ENCODE measurements around the gene SLAMF8. TPM values are rescaled to one million over a fixed set of nuclear protein-coding genes. Genes with fewer than 3 reads are reported as not detected.

Gene SLAMF8
- total and polyA plus RNA-seq, 7 experiments from 2014 or later = 0.27 to 1.7 (median 1.3) TPM; not detected in 2

DNA sequence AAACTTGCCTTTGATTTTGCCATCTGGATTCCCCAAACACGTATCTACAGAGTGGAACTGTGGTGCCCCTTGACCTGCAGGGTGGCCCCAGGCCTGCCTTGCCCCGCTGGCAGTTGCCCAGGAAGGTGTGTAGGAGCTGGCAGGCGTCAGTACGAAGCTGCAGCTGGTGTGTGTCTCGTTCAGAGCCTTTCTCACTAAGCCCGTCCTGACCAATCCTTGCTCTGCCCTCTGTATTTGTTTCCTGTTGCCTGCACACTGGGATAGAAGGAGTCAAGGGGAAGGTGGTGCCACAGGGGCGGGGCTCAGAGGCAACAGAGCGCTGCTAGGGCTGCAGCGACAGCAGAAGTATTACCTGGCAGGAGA lies 41.0 kb downstream of the SLAMF8 start:
- peaks cover 3 to 7% of the 10 kb centered on the region in 2 donors for H3K4me1 ChIP-seq (ENCODE audit: control insufficient read depth in 2 of 2, insufficient read depth in 2 of 2, low read length in 2 of 2)
- H3K4me1 Mint-ChIP-seq = peaks cover 13 to 24% (median 20%) of the 10 kb centered on the region in 7 donors
- peaks cover 0 to 5% (median 0%) of the 10 kb centered on the region in 5 donors for H3K36me3 Mint-ChIP-seq
- H3K4me3 ChIP-seq (ENCODE audit: low read length) = no peak overlapping the region
- peaks cover 0 to 2% (median 0%) of the 10 kb centered on the region in 11 donors for H3K9me3 Mint-ChIP-seq
- intact Hi-C loops (cut with micrococcal nuclease) = no loop called here
- H3K9me3 ChIP-seq (ENCODE audit: control insufficient read depth in 2 of 3, low read length in 3 of 3) = no peaks in the 10 kb centered on the region
- peak overlapping the region in 1 of 9 donors; percentile 51 for H3K27ac Mint-ChIP-seq
- CTCF ChIA-PET = no interaction called here
- H3K4me3 Mint-ChIP-seq = no peak overlapping the region
- POLR2A ChIA-PET = no interaction called here
- H3K27me3 Mint-ChIP-seq = peaks cover 0 to 12% (median 6%) of the 10 kb centered on the region in 5 donors
- no peaks in the 10 kb centered on the region for H3K36me3 ChIP-seq (ENCODE audit: control insufficient read depth in 2 of 3, insufficient read depth in 3 of 3, low read length in 3 of 3)
- DNase-seq (no peak), ATAC-seq (no peak)
- no peaks in the 10 kb centered on the region for H3K27me3 ChIP-seq (ENCODE audit: control insufficient read depth in 2 of 2, insufficient read depth in 2 of 2, low read length in 2 of 2)
- no peak overlapping the region for H3K27ac ChIP-seq (ENCODE audit: low read depth, low read length)

DNA sequence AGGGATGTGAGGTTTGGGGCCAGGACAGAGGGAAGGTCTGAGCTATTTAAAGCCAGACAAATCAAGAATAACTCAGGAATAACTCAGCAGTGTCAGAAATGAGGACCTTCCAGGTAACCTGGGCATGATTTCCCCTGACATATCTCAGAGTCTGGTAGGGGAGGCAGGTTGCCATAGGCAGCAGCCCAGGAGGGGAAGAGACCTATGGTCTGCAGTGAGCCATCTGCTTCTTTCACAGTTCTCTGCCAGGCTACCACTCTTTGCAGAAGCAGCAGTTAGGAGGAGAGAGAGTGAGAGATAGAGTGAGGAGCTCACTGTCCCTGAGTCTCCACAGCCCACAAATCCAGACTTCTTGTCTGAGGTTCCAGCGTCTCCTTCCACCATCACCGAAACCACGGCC lies 42.1 kb downstream of the SLAMF8 start:
- ChIA-PET CTCF (interaction anchor here (1.4 kb wide), 1 partner anchor 18 kb away, joined by 3 read pairs; no protein-coding TSS in a partner anchor), POLR2A (no interaction called here)
- Mint-ChIP-seq H3K27me3 (peaks cover 5 to 12% (median 6%) of the 10 kb centered on the region in 5 donors), H3K27ac (no peak overlapping the region), H3K4me1 (peaks cover 13 to 24% (median 20%) of the 10 kb centered on the region in 7 donors), H3K9me3 (peaks cover 0 to 2% (median 0%) of the 10 kb centered on the region in 11 donors), H3K4me3 (no peak overlapping the region), H3K36me3 (peaks cover 0 to 5% (median 0%) of the 10 kb centered on the region in 5 donors)
- intact Hi-C loops (cut with micrococcal nuclease) = no loop called here
- Histone ChIP-seq H3K36me3 (ENCODE audit: control insufficient read depth in 2 of 3, insufficient read depth in 3 of 3, low read length in 3 of 3) (no peaks in the 10 kb centered on the region), H3K27me3 (ENCODE audit: control insufficient read depth in 2 of 2, insufficient read depth in 2 of 2, low read length in 2 of 2) (no peaks in the 10 kb centered on the region), H3K27ac (ENCODE audit: low read depth, low read length) (no peak overlapping the region), H3K4me1 (ENCODE audit: control insufficient read depth in 2 of 2, insufficient read depth in 2 of 2, low read length in 2 of 2) (peaks cover 3 to 7% of the 10 kb centered on the region in 2 donors), H3K4me3 (ENCODE audit: low read length) (no peak overlapping the region), H3K9me3 (ENCODE audit: control insufficient read depth in 2 of 3, low read length in 3 of 3) (no peaks in the 10 kb centered on the region)
- DNase-seq = no peak
- no peak for ATAC-seq

DNA sequence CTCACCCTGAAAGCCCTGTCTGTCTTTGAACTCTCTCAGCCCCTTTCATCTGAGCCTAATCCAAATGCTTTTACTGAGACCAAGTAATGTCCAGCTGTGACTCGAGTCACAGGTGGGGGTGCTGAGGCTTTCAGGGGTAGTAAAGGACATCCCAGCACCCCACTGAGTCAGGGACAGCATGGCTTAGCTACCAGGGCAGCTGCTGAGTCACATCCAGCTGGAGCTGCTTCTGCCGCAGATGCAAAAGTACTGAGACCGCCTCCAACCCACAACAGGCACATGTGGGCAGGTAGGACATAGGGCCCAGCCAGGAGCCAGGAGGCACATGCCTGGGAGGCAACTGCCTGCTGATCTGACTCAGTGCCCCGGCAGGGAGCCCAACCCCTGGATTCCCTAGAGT lies 42.5 kb downstream of the SLAMF8 start:
- POLR2A ChIA-PET = no interaction called here
- intact Hi-C loops (cut with micrococcal nuclease) = no loop called here
- H3K9me3 Mint-ChIP-seq = peaks cover 0 to 2% (median 0%) of the 10 kb centered on the region in 11 donors
- DNase-seq (no peak), ATAC-seq (peak; percentile 14)
- H3K27ac ChIP-seq (ENCODE audit: low read depth, low read length) = no peak overlapping the region
- no peaks in the 10 kb centered on the region for H3K27me3 ChIP-seq (ENCODE audit: control insufficient read depth in 2 of 2, insufficient read depth in 2 of 2, low read length in 2 of 2)
- no peaks in the 10 kb centered on the region for H3K36me3 ChIP-seq (ENCODE audit: control insufficient read depth in 2 of 3, insufficient read depth in 3 of 3, low read length in 3 of 3)
- H3K9me3 ChIP-seq (ENCODE audit: control insufficient read depth in 2 of 3, low read length in 3 of 3) = no peaks in the 10 kb centered on the region
- no peak overlapping the region for H3K27ac Mint-ChIP-seq
- H3K36me3 Mint-ChIP-seq = peaks cover 0 to 6% (median 0%) of the 10 kb centered on the region in 5 donors
- H3K4me1 Mint-ChIP-seq = peaks cover 13 to 24% (median 20%) of the 10 kb centered on the region in 7 donors
- H3K4me3 ChIP-seq (ENCODE audit: low read length) = no peak overlapping the region
- CTCF ChIA-PET = interaction anchor here (1.4 kb wide), 1 partner anchor 18 kb away, joined by 3 read pairs; no protein-coding TSS in a partner anchor
- H3K4me3 Mint-ChIP-seq = no peak overlapping the region
- peaks cover 5 to 14% (median 7%) of the 10 kb centered on the region in 5 donors for H3K27me3 Mint-ChIP-seq
- H3K4me1 ChIP-seq (ENCODE audit: control insufficient read depth in 2 of 2, insufficient read depth in 2 of 2, low read length in 2 of 2) = peaks cover 3 to 7% of the 10 kb centered on the region in 2 donors

DNA sequence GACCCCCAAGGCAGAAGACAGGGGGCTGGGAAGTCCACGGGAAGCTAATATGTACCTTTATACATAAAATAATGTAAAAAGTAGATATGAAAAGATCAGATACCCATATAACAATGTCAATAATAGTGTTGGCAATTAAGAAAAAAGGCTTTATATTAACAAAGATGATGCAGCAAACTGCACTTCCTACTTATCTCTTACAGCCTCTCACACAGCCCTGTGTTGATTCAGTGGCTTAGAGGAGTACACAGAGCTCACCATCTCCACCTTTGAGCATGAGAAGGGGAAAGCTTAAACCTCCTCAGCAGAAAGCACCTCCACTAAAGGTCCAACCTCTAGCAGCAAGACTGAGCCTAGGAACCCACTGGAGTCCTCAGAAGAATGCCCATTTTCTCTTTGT lies 42.9 kb downstream of the SLAMF8 start:
- ATAC-seq (no peak), DNase-seq (no peak)
- H3K27me3 Mint-ChIP-seq = peaks cover 4 to 17% (median 6%) of the 10 kb centered on the region in 5 donors
- Histone ChIP-seq H3K4me1 (ENCODE audit: control insufficient read depth in 2 of 2, insufficient read depth in 2 of 2, low read length in 2 of 2) (peaks cover 3 to 7% of the 10 kb centered on the region in 2 donors), H3K9me3 (ENCODE audit: control insufficient read depth in 2 of 3, low read length in 3 of 3) (no peaks in the 10 kb centered on the region), H3K4me3 (ENCODE audit: low read length) (no peak overlapping the region), H3K36me3 (ENCODE audit: control insufficient read depth in 2 of 3, insufficient read depth in 3 of 3, low read length in 3 of 3) (no peaks in the 10 kb centered on the region), H3K27ac (ENCODE audit: low read depth, low read length) (no peak overlapping the region), H3K27me3 (ENCODE audit: control insufficient read depth in 2 of 2, insufficient read depth in 2 of 2, low read length in 2 of 2) (no peaks in the 10 kb centered on the region)
- peaks cover 0 to 9% (median 0%) of the 10 kb centered on the region in 5 donors for H3K36me3 Mint-ChIP-seq
- no peak overlapping the region for H3K27ac Mint-ChIP-seq
- H3K4me3 Mint-ChIP-seq = no peak overlapping the region
- peaks cover 13 to 24% (median 20%) of the 10 kb centered on the region in 7 donors for H3K4me1 Mint-ChIP-seq
- no peaks in the 10 kb centered on the region for H3K9me3 Mint-ChIP-seq
- intact Hi-C loops (cut with micrococcal nuclease) = no loop called here
- ChIA-PET CTCF (interaction anchor here (0.6 to 1.4 kb wide), 2 partner anchors 19 kb away, joined by 3 read pairs; no protein-coding TSS in a partner anchor), POLR2A (no interaction called here)

DNA sequence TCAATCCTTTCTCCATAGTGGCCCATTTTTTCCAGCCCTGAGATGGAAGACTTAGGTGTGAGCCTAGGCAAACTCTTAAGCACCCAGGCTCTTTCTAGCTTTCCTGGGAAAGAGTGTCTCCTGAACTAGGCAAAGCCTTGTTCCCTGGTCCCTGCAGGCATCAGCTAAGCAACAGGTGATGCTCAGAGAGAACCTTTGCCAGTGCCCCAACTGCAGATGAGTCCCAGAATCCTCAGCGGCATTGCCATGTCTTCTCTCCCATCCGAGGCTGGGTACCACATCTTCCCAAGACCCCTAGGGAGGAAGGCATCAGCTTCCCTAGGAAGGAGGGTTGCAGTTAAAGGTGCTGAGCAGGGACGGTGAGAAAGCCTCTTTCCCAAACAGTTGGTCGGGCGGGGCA lies 44.0 kb downstream of the SLAMF8 start:
- POLR2A ChIA-PET = no interaction called here

DNA sequence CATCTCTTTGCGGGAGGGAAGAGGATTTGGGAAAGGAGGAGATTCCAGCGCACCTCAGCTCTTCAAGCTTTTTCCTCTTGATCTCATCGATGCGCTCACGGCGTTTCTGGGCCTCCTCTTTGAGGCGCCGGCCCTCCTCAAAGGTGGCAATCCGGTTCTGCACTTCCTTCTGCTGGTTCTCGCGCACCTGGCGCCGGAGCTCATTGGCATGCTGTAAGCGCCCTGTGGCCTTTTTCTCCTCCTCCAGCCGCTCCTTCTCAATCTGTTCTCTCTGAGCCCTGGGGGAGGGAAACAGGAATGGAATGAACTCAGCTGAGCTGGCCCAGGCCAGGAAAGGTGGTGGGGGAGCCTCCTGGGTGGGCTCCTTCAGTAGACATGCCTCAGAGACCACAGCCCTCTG lies 46.2 kb downstream of the SLAMF8 start:
- no peaks in the 10 kb centered on the region for H3K9me3 Mint-ChIP-seq
- ChIA-PET CTCF (interaction anchor here (1.1 kb wide), 1 partner anchor 74 kb away, joined by 5 read pairs; no protein-coding TSS in a partner anchor), POLR2A (interaction anchor here (1.3 kb wide), 1 partner anchor 71 kb away, joined by 3 read pairs; the partner anchor contains the start of gene FCRL6)
- Histone ChIP-seq H3K36me3 (ENCODE audit: control insufficient read depth in 2 of 3, insufficient read depth in 3 of 3, low read length in 3 of 3) (no peaks in the 10 kb centered on the region), H3K4me1 (ENCODE audit: control insufficient read depth in 2 of 2, insufficient read depth in 2 of 2, low read length in 2 of 2) (peaks cover 0 to 3% of the 10 kb centered on the region in 2 donors), H3K27me3 (ENCODE audit: control insufficient read depth in 2 of 2, insufficient read depth in 2 of 2, low read length in 2 of 2) (no peaks in the 10 kb centered on the region), H3K27ac (ENCODE audit: low read depth, low read length) (no peak overlapping the region), H3K9me3 (ENCODE audit: control insufficient read depth in 2 of 3, low read length in 3 of 3) (no peaks in the 10 kb centered on the region), H3K4me3 (ENCODE audit: low read length) (no peak overlapping the region)
- DNase-seq (no peak), ATAC-seq (no peak)
- peaks cover 0 to 17% (median 6%) of the 10 kb centered on the region in 5 donors for H3K27me3 Mint-ChIP-seq
- intact Hi-C loops (cut with micrococcal nuclease) = no loop called here
- H3K36me3 Mint-ChIP-seq = peaks cover 0 to 14% (median 0%) of the 10 kb centered on the region in 5 donors
- H3K4me1 Mint-ChIP-seq = peaks cover 0 to 7% (median 0%) of the 10 kb centered on the region in 7 donors
- no peak overlapping the region for H3K27ac Mint-ChIP-seq
- H3K4me3 Mint-ChIP-seq = no peak overlapping the region

More for the DNA sequence above, 44.0 kb downstream of the SLAMF8 start:
- ATAC-seq (no peak), DNase-seq (no peak)
- Mint-ChIP-seq H3K27ac (no peak overlapping the region), H3K9me3 (no peaks in the 10 kb centered on the region), H3K4me1 (peaks cover 13 to 24% (median 16%) of the 10 kb centered on the region in 7 donors), H3K27me3 (peaks cover 4 to 17% (median 6%) of the 10 kb centered on the region in 5 donors), H3K4me3 (no peak overlapping the region), H3K36me3 (peaks cover 0 to 9% (median 0%) of the 10 kb centered on the region in 5 donors)
- Histone ChIP-seq H3K9me3 (ENCODE audit: control insufficient read depth in 2 of 3, low read length in 3 of 3) (no peaks in the 10 kb centered on the region), H3K36me3 (ENCODE audit: control insufficient read depth in 2 of 3, insufficient read depth in 3 of 3, low read length in 3 of 3) (no peaks in the 10 kb centered on the region), H3K4me3 (ENCODE audit: low read length) (no peak overlapping the region), H3K27me3 (ENCODE audit: control insufficient read depth in 2 of 2, insufficient read depth in 2 of 2, low read length in 2 of 2) (no peaks in the 10 kb centered on the region), H3K4me1 (ENCODE audit: control insufficient read depth in 2 of 2, insufficient read depth in 2 of 2, low read length in 2 of 2) (peaks cover 3 to 7% of the 10 kb centered on the region in 2 donors), H3K27ac (ENCODE audit: low read depth, low read length) (no peak overlapping the region)
- intact Hi-C loops (cut with micrococcal nuclease) = no loop called here
- CTCF ChIA-PET = interaction anchor here (0.7 kb wide), 1 partner anchor 20 kb away, joined by 3 read pairs; no protein-coding TSS in a partner anchor
